ENCODE measurements around the gene ELL2. TPM values are rescaled to one million over a fixed set of nuclear protein-coding genes. Genes with fewer than 3 reads are reported as not detected.

ELL2 gene
- polyA plus RNA-seq, 1 donor from 2014 or later, result 1.4 TPM

GRCh38 chr5:95913663-95914062, 48.0 kb downstream of the ELL2 start:
- Histone ChIP-seq H3K9ac (ENCODE audit: low read length) (no peak overlapping the region), H4K20me1 (ENCODE audit: insufficient read depth) (no peaks in the 10 kb centered on the region), H3K4me2 (ENCODE audit: low read length) (no peak overlapping the region), H2AFZ (ENCODE audit: low read depth, low read length) (no peak overlapping the region), H3K36me3 (ENCODE audit: insufficient read depth, low read length) (no peaks in the 10 kb centered on the region), H3K27me3 (ENCODE audit: insufficient read depth, low read depth, low read length) (no peaks in the 10 kb centered on the region), H3K4me3 (ENCODE audit: low read length) (no peak overlapping the region), H3K9me2 (ENCODE audit: insufficient read depth, low read length) (no peaks in the 10 kb centered on the region), H3K27ac (ENCODE audit: low read length) (no peak overlapping the region), H3K79me2 (replicated peaks; ENCODE audit: insufficient read depth, low read length) (no peaks in the 10 kb centered on the region), H3F3A (ENCODE audit: insufficient read depth, low read length, poor library complexity, severe bottlenecking) (no peaks in the 10 kb centered on the region), H3K9me3 (ENCODE audit: low read length) (no peaks in the 10 kb centered on the region)
- TF ChIP-seq POLR2AphosphoS5 (IDR thresholded peaks at IDR 0.05) (peak; percentile 9), TAF1 (IDR thresholded peaks at IDR 0.05; ENCODE audit: low read depth) (no peak), EP300 (conservative IDR thresholded peaks at IDR 0.05; ENCODE audit: poor library complexity, severe bottlenecking) (no peak)

GRCh38 chr5:95912029-95912428, 49.6 kb downstream of the ELL2 start:
- Histone ChIP-seq H4K20me1 (ENCODE audit: insufficient read depth) (no peaks in the 10 kb centered on the region), H3K9ac (ENCODE audit: low read length) (no peak overlapping the region), H3K4me3 (ENCODE audit: low read length) (no peak overlapping the region), H3K9me2 (ENCODE audit: insufficient read depth, low read length) (no peaks in the 10 kb centered on the region), H3K9me3 (ENCODE audit: low read length) (no peaks in the 10 kb centered on the region), H2AFZ (ENCODE audit: low read depth, low read length) (no peak overlapping the region), H3K36me3 (ENCODE audit: insufficient read depth, low read length) (no peaks in the 10 kb centered on the region), H3K27me3 (ENCODE audit: insufficient read depth, low read depth, low read length) (no peaks in the 10 kb centered on the region), H3K4me2 (ENCODE audit: low read length) (no peak overlapping the region), H3K27ac (ENCODE audit: low read length) (no peak overlapping the region), H3F3A (ENCODE audit: insufficient read depth, low read length, poor library complexity, severe bottlenecking) (no peaks in the 10 kb centered on the region), H3K79me2 (replicated peaks; ENCODE audit: insufficient read depth, low read length) (no peaks in the 10 kb centered on the region)
- TF ChIP-seq CTCF (IDR thresholded peaks at IDR 0.05; ENCODE audit: poor library complexity, severe bottlenecking) (no peak), MXI1 (conservative IDR thresholded peaks at IDR 0.05; ENCODE audit: poor library complexity, severe bottlenecking) (no peak), REST (IDR thresholded peaks at IDR 0.05; ENCODE audit: borderline replicate concordance) (no peak), TAF1 (IDR thresholded peaks at IDR 0.05; ENCODE audit: low read depth) (no peak), POLR2AphosphoS5 (IDR thresholded peaks at IDR 0.05) (no peak), RAD21 (conservative IDR thresholded peaks at IDR 0.05) (no peak), EP300 (conservative IDR thresholded peaks at IDR 0.05; ENCODE audit: poor library complexity, severe bottlenecking) (no peak), EZH2 (IDR thresholded peaks at IDR 0.05; ENCODE audit: borderline replicate concordance, insufficient read depth, low read length, poor library complexity, severe bottlenecking) (no peak), SMC3 (conservative IDR thresholded peaks at IDR 0.05; ENCODE audit: poor library complexity) (no peak)

- TF ChIP-seq RAD21 (conservative IDR thresholded peaks at IDR 0.05), result no peak
- TF ChIP-seq REST (IDR thresholded peaks at IDR 0.05; ENCODE audit: borderline replicate concordance), result no peak
- H3K79me2 ChIP-seq (replicated peaks; ENCODE audit: insufficient read depth, low read length), result no peaks in the 10 kb centered on the region
- H3K27me3 ChIP-seq (ENCODE audit: insufficient read depth, low read depth, low read length), result no peaks in the 10 kb centered on the region
- H2AFZ ChIP-seq (ENCODE audit: low read depth, low read length), result no peak overlapping the region
- no peak overlapping the region for H3K4me3 ChIP-seq (ENCODE audit: low read length)
- H3K9me3 ChIP-seq (ENCODE audit: low read length), result no peaks in the 10 kb centered on the region
- H3K27ac ChIP-seq (ENCODE audit: low read length), result no peak overlapping the region
- no peaks in the 10 kb centered on the region for H3K9me2 ChIP-seq (ENCODE audit: insufficient read depth, low read length)
- no peaks in the 10 kb centered on the region for H3F3A ChIP-seq (ENCODE audit: insufficient read depth, low read length, poor library complexity, severe bottlenecking)
- no peak overlapping the region for H3K9ac ChIP-seq (ENCODE audit: low read length)
- H3K36me3 ChIP-seq (ENCODE audit: insufficient read depth, low read length), result no peaks in the 10 kb centered on the region
- no peak overlapping the region for H3K4me2 ChIP-seq (ENCODE audit: low read length)
- no peaks in the 10 kb centered on the region for H4K20me1 ChIP-seq (ENCODE audit: insufficient read depth)
Observed at GRCh38 chr5:95910521-95910920, 51.1 kb downstream of the ELL2 start.

All from neural cell (in vitro differentiated cells).